ENCODE data around the gene MXD3. TPM values are rescaled to one million over a fixed set of nuclear protein-coding genes. Genes with fewer than 3 reads are reported as not detected.
A peak's percentile ranks its signal among the peaks of the same experiment; 100 is the strongest.

The MXD3 gene
- polyA plus RNA-seq, 1 experiment: 2.8 TPM

- DNase-seq (ENCODE audit: low read depth, low spot score): no peak
These were observed 3.0 kb upstream of the MXD3 start for GRCh38 chr5:177314376-177315342.

GRCh38 chr5:177313561-177314259 is 2.0 kb upstream of the MXD3 start:
- DNase-seq (ENCODE audit: low read depth, low spot score): no peak
- ChIA-PET POLR2A (no interaction called here), CTCF (no interaction called here)
- Histone ChIP-seq H3K27me3 (ENCODE audit: control insufficient read depth, insufficient read depth, low read length) (no peaks in the 10 kb centered on the region), H3K9me3 (ENCODE audit: control insufficient read depth, insufficient read depth, low read length) (no peaks in the 10 kb centered on the region; the same call in 1 of the 2 replicates), H3K4me3 (ENCODE audit: low read depth, low read length) (no peak overlapping the region), H3K27ac (ENCODE audit: low read depth, low read length) (no peak overlapping the region)
- no peak for TF ChIP-seq CTCF (IDR thresholded peaks at IDR 0.05; ENCODE audit: low read depth, low read length)

More at GRCh38 chr5:177314376-177315342, 3.0 kb upstream of the MXD3 start:
- no peaks in the 10 kb centered on the region; the same call in 1 of the 2 replicates for H3K9me3 ChIP-seq (ENCODE audit: control insufficient read depth, insufficient read depth, low read length)
- H3K4me3 ChIP-seq (ENCODE audit: low read depth, low read length): no peak overlapping the region
- TF ChIP-seq CTCF (IDR thresholded peaks at IDR 0.05; ENCODE audit: low read depth, low read length): no peak
- no peaks in the 10 kb centered on the region for H3K27me3 ChIP-seq (ENCODE audit: control insufficient read depth, insufficient read depth, low read length)
- H3K27ac ChIP-seq (ENCODE audit: low read depth, low read length): no peak overlapping the region
- CTCF ChIA-PET: interaction anchor here (1.1 to 4.2 kb wide), 2 partner anchors 88 to 131 kb away, joined by 3 to 20 read pairs; partner anchors contain the start of gene PRR7
- POLR2A ChIA-PET: no interaction called here

DNA sequence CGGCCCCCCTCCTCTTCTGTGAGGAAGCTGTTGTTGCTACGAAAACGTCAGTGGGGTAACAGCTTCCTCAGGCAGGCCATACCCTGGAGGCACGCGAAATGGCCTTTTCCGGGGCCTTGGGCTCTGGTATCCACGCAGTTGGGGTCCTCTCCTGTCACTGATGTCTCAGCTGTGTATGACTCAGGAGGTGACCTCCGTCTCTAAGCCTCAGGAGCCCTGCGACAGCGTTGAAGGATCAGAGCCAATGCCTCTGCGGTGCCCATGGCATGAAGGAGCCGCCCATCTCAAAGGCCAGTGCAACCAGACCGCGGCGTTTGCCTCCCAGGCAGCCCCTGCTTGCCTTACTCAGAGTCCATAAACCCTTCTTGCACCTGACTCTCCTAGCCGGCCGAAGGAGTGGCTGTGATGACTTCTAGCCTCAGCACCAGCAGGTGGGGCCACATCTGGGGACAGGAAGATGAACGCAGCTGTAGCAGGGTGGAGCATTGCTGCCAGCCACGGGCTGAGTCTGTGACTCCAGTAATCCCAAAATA is 1.0 kb upstream of the MXD3 start:
- ChIA-PET POLR2A (interaction anchor here (0.6 to 1.3 kb wide), 5 partner anchors 9 to 185 kb away, joined by 3 to 7 read pairs (median 3); partner anchors contain the start of genes LMAN2, PDLIM7, PRELID1 and RAB24), CTCF (no interaction called here)
- Histone ChIP-seq H3K4me3 (ENCODE audit: low read depth, low read length) (peak overlapping the region; percentile 33), H3K27me3 (ENCODE audit: control insufficient read depth, insufficient read depth, low read length) (no peaks in the 10 kb centered on the region), H3K9me3 (ENCODE audit: control insufficient read depth, insufficient read depth, low read length) (no peaks in the 10 kb centered on the region; the same call in 1 of the 2 replicates), H3K27ac (ENCODE audit: low read depth, low read length) (no peak overlapping the region)
- TF ChIP-seq CTCF (IDR thresholded peaks at IDR 0.05; ENCODE audit: low read depth, low read length): no peak
- no peak for DNase-seq (ENCODE audit: low read depth, low spot score)

DNA sequence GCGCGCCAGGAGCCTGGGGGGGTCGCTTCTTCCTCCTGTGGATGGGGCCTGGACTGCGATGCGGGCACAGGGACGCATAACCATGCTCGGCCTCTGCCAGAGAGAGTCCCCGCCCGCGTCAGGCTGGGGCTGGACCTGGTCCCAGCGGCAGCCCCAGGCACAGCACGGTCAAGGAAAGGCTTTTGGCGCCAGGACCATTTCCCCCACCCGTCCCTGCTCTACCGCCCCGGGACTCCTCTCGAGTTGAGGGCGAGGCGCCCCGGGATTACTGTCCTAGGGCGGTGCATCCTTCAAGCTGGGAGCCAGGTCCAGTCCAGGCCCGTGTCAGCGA is 341 bp downstream of the MXD3 start:
- H3K9me3 ChIP-seq (ENCODE audit: control insufficient read depth, insufficient read depth, low read length): no peaks in the 10 kb centered on the region; the same call in 1 of the 2 replicates
- ChIA-PET CTCF (interaction anchor here (2.5 kb wide), 1 partner anchor 11 kb away, joined by 22 read pairs; no protein-coding TSS in a partner anchor), POLR2A (no interaction called here)
- H3K27ac ChIP-seq (ENCODE audit: low read depth, low read length): no peak overlapping the region
- no peaks in the 10 kb centered on the region for H3K27me3 ChIP-seq (ENCODE audit: control insufficient read depth, insufficient read depth, low read length)
- peak overlapping the region; percentile 68 for H3K4me3 ChIP-seq (ENCODE audit: low read depth, low read length)
- no peak for TF ChIP-seq CTCF (IDR thresholded peaks at IDR 0.05; ENCODE audit: low read depth, low read length)
- DNase-seq (ENCODE audit: low read depth, low spot score): no peak
